A549 (cell line): ENCODE results near the gene LRIF1.

Source experiments
- ATOH8 ChIP-seq: fragments of 250-450 bp; sonication (Bioruptor Pico); IDR thresholded peaks from 2 replicates; pipeline ENCODE4 v1.5.0; 2020; ENCODE audit warnings: low read depth, mild to moderate bottlenecking, moderate library complexity
- CEBPB ChIP-seq, 2 experiments: fragments of >200 bp in 1 of 2; sonication (Bioruptor Twin) in 1 of 2; formaldehyde crosslinking in 1 of 2; IDR thresholded peaks; 2 replicates each; pipeline ENCODE4 v1.6.1; 2012 to 2016
- EHF ChIP-seq: fragments of 250-450 bp; sonication (Bioruptor Pico); IDR thresholded peaks from 2 replicates; pipeline ENCODE4 v1.5.0; 2020; ENCODE audit warnings: mild to moderate bottlenecking
- ELK1 ChIP-seq: fragments of 150-350 bp; IDR thresholded peaks from 2 replicates; pipeline ENCODE4 v1.6.1; 2014; ENCODE audit warnings: low read depth, mild to moderate bottlenecking, low read length
- GATA3 ChIP-seq: IDR thresholded peaks from 2 replicates; pipeline ENCODE4 v1.6.1; 2012; ENCODE audit warnings: borderline replicate concordance
- HDAC2 ChIP-seq: fragments of 200-600 bp; sonication (generic); IDR thresholded peaks from 2 replicates; pipeline ENCODE4 v1.6.1; 2016
- MAFK ChIP-seq: fragments of 450-650 bp; IDR thresholded peaks from 2 replicates; pipeline ENCODE4 v1.6.1; 2014; ENCODE audit not compliant: partially characterized antibody
- POLR2A ChIP-seq: IDR thresholded peaks from 2 replicates; pipeline ENCODE4 v1.6.1; 2012; ENCODE audit warnings: mild to moderate bottlenecking, low read length
- REST ChIP-seq: fragments of 200-600 bp; sonication (generic); IDR thresholded peaks from 2 replicates; pipeline ENCODE4 v1.6.1; 2016; ENCODE audit warnings: antibody characterized with exemption, mild to moderate bottlenecking, moderate library complexity
- SMC3 ChIP-seq: fragments of >200 bp; sonication (Bioruptor Twin); formaldehyde crosslinking; IDR thresholded peaks from 3 replicates; pipeline ENCODE4 v1.6.1; 2018; ENCODE audit warnings: inconsistent platforms
- ZFP36 ChIP-seq: fragments of 450-650 bp; IDR thresholded peaks from 2 replicates; pipeline ENCODE4 v1.6.1; 2014; ENCODE audit warnings: borderline replicate concordance; ENCODE audit not compliant: partially characterized antibody
- TF ChIP-seq, protein P1 (sequence below): fragments of >200 bp; sonication (Bioruptor Twin); formaldehyde crosslinking; IDR thresholded peaks from 3 replicates; pipeline ENCODE4 v1.5.1; 2016

- TF ChIP-seq, protein P1, sequence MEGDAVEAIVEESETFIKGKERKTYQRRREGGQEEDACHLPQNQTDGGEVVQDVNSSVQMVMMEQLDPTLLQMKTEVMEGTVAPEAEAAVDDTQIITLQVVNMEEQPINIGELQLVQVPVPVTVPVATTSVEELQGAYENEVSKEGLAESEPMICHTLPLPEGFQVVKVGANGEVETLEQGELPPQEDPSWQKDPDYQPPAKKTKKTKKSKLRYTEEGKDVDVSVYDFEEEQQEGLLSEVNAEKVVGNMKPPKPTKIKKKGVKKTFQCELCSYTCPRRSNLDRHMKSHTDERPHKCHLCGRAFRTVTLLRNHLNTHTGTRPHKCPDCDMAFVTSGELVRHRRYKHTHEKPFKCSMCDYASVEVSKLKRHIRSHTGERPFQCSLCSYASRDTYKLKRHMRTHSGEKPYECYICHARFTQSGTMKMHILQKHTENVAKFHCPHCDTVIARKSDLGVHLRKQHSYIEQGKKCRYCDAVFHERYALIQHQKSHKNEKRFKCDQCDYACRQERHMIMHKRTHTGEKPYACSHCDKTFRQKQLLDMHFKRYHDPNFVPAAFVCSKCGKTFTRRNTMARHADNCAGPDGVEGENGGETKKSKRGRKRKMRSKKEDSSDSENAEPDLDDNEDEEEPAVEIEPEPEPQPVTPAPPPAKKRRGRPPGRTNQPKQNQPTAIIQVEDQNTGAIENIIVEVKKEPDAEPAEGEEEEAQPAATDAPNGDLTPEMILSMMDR: no peak
- TF ChIP-seq CEBPB (IDR thresholded peaks at IDR 0.05) (no peak), POLR2A (no peak), REST (no peak), HDAC2 (no peak), GATA3 (no peak), ELK1 (no peak), EHF (no peak), SMC3 (no peak), ZFP36 (no peak), MAFK (no peak), ATOH8 (CRISPR knock-in tag) (no peak)
Observed at GRCh38 chr1:110979154-110979553, 15.4 kb upstream of the LRIF1 start.
